Endodermal cell (in vitro differentiated cells): ENCODE data around the gene ATP6V0D1. TPM values are rescaled to one million over a fixed set of nuclear protein-coding genes. Genes with fewer than 3 reads are reported as not detected.

Experiments used
- DNase-seq: peaks from one replicate; pipeline ENCODE4 v3.0.0-alpha.2; 2017
- H3K27ac ChIP-seq: 2 replicates; pipeline ENCODE4 v1.5.1; 2013; ENCODE audit warnings: mild to moderate bottlenecking, low read depth, low read length, moderate library complexity
- H3K27me3 ChIP-seq: 2 replicates; pipeline ENCODE4 v1.6.1; 2013; ENCODE audit warnings: mild to moderate bottlenecking, low read length, moderate library complexity; ENCODE audit not compliant: insufficient read depth, control insufficient read depth, poor library complexity, severe bottlenecking
- H3K36me3 ChIP-seq: 2 replicates; pipeline ENCODE4 v1.7.0; 2013; ENCODE audit warnings: mild to moderate bottlenecking, low read length, moderate library complexity; ENCODE audit not compliant: control insufficient read depth, insufficient read depth
- H3K4me1 ChIP-seq: one replicate; pipeline ENCODE4 v1.7.0; 2013; ENCODE audit warnings: low read length; ENCODE audit not compliant: control insufficient read depth, insufficient read depth
- H3K4me3 ChIP-seq: 2 replicates; pipeline ENCODE4 v1.5.1; 2013; ENCODE audit warnings: mild to moderate bottlenecking, low read length, moderate library complexity
- H3K9ac ChIP-seq: 2 replicates; pipeline ENCODE4 v1.6.1; 2013; ENCODE audit warnings: mild to moderate bottlenecking, low read length, moderate library complexity; ENCODE audit not compliant: poor library complexity, severe bottlenecking; ENCODE audit errors: extremely low read depth
- H3K9me3 ChIP-seq: 2 replicates; pipeline ENCODE4 v1.6.1; 2013; ENCODE audit warnings: mild to moderate bottlenecking, low read length, moderate library complexity; ENCODE audit not compliant: control insufficient read depth
- H3K27ac Mint-ChIP-seq: 2 replicates; pipeline ENCODE4 v1.8.0; 2020; ENCODE audit warnings: mixed read lengths
- H3K27me3 Mint-ChIP-seq: 2 replicates; pipeline ENCODE4 v1.8.0; 2021; ENCODE audit warnings: mild to moderate bottlenecking, mixed read lengths; ENCODE audit not compliant: insufficient read depth
- H3K36me3 Mint-ChIP-seq: 2 replicates; pipeline ENCODE4 v1.8.0; 2020; ENCODE audit warnings: low read depth, mixed read lengths
- H3K4me1 Mint-ChIP-seq: 2 replicates; pipeline ENCODE4 v1.8.0; 2020; ENCODE audit warnings: mixed read lengths
- H3K4me3 Mint-ChIP-seq: 2 replicates; pipeline ENCODE4 v1.8.0; 2020; ENCODE audit warnings: mild to moderate bottlenecking, moderate library complexity, mixed read lengths
- H3K9me3 Mint-ChIP-seq: 2 replicates; pipeline ENCODE4 v1.8.0; 2020; ENCODE audit warnings: mild to moderate bottlenecking, mixed read lengths
- WGBS, 2 experiments: methylation state at CpG; one replicate each; pipeline versions ENCODE4 v1.1.5 to v1.1.7; 2013; ENCODE audit warnings: missing lambda C conversion rate in 2 of 2, mixed read lengths in 1 of 2; ENCODE audit not compliant: insufficient coverage in 1 of 2, insufficient read length in 1 of 2; 5-methylcytosine and 5-hydroxymethylcytosine counted together
- total RNA-seq, 2 donors: library from RNA; stranded (reverse); fragmentation: NEBNext Ultra II Directional in 1 of 2; extraction: Animal tissue kit (Norgen Biotek cat#: 25700) in 1 of 2; gene quantifications; 2 replicates in 1 of 2; 3 replicates in 1 of 2; pipeline ENCODE4 v1.2.1, GENCODE V29; 2021
- TF ChIP-seq, protein P1 (sequence below): fragments of 200-600 bp; sonication (generic); conservative IDR thresholded peaks from 2 replicates; pipeline ENCODE4 v1.5.0; 2021; ENCODE audit warnings: antibody characterized with exemption, mild to moderate bottlenecking

The ATP6V0D1 gene
- total RNA-seq, 2 donors from 2014 or later, result 56.0 to 58.3 TPM

DNA sequence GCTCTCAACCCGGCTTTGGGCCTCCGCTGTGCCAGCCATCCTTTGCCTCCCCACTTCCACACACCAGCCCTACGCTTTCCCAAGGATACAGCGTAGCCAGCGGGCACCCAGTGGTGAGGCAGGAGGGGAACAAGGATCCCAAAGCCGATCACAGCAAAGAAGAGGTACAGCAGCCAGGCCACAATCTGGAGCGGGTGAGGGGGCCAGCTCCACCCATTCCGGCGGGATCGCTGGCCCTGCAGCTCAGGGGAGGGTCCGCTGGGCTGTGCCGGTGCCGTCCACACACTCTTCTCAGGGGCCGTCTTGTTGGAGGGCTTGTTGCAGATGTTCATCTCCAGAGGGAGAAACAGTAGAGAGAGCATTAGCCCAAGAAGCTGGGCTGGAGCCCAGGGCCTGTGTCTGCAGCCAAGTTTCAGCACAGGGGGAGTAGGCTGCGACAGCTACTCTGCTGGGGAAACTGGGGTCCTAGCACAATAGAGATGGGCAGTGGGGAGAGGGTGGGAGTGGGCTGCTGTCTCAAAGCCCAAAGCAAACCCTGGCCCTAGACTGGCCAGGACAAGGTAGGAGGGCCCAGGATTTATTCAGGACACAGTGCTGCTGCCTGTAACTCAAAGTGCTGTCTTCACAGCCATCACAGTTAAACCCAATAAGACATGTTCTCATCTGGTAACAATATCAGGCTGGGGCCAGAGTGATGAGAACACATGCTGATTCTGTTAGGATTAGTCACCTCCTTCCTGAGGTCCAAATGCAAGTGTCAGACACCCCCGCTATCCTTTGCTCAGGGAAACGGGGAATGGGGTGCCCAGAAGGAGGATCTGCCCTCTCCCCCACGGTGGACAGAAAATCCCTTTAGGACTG is 74.6 kb downstream of the ATP6V0D1 start:
- no peak overlapping the region for H3K4me3 Mint-ChIP-seq
- H3K27me3 Mint-ChIP-seq, result peaks cover 12% of the 10 kb centered on the region
- WGBS, 2 experiments, result 89 to 90% methylated on average over 4 to 18 of the region's 18 CpGs
- H3K27me3 ChIP-seq, result no peaks in the 10 kb centered on the region
- no peak overlapping the region for H3K27ac Mint-ChIP-seq
- H3K4me1 Mint-ChIP-seq, result peaks cover 19% of the 10 kb centered on the region
- H3K9me3 Mint-ChIP-seq, result no peaks in the 10 kb centered on the region
- H3K9ac ChIP-seq, result no peak overlapping the region
- no peaks in the 10 kb centered on the region for H3K36me3 Mint-ChIP-seq
- no peak for DNase-seq
- TF ChIP-seq, protein P1, sequence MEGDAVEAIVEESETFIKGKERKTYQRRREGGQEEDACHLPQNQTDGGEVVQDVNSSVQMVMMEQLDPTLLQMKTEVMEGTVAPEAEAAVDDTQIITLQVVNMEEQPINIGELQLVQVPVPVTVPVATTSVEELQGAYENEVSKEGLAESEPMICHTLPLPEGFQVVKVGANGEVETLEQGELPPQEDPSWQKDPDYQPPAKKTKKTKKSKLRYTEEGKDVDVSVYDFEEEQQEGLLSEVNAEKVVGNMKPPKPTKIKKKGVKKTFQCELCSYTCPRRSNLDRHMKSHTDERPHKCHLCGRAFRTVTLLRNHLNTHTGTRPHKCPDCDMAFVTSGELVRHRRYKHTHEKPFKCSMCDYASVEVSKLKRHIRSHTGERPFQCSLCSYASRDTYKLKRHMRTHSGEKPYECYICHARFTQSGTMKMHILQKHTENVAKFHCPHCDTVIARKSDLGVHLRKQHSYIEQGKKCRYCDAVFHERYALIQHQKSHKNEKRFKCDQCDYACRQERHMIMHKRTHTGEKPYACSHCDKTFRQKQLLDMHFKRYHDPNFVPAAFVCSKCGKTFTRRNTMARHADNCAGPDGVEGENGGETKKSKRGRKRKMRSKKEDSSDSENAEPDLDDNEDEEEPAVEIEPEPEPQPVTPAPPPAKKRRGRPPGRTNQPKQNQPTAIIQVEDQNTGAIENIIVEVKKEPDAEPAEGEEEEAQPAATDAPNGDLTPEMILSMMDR, result no peak
- peaks cover 6% of the 10 kb centered on the region for H3K4me1 ChIP-seq
- H3K36me3 ChIP-seq, result no peaks in the 10 kb centered on the region
- H3K9me3 ChIP-seq, result no peaks in the 10 kb centered on the region
- no peak overlapping the region for H3K4me3 ChIP-seq
- H3K27ac ChIP-seq, result peak overlapping the region; percentile 5

GRCh38 chr16:67405336-67405735 is 75.6 kb downstream of the ATP6V0D1 start:
- H3K27me3 Mint-ChIP-seq, result peaks cover 14% of the 10 kb centered on the region
- Histone ChIP-seq H3K27me3 (no peaks in the 10 kb centered on the region), H3K36me3 (no peaks in the 10 kb centered on the region), H3K4me1 (peaks cover 6% of the 10 kb centered on the region), H3K4me3 (no peak overlapping the region), H3K9me3 (no peaks in the 10 kb centered on the region), H3K9ac (no peak overlapping the region), H3K27ac (no peak overlapping the region)
- H3K4me3 Mint-ChIP-seq, result no peak overlapping the region
- 91 to 100% methylated on average over 3 to 8 of the region's 8 CpGs for WGBS, 2 experiments
- no peaks in the 10 kb centered on the region for H3K36me3 Mint-ChIP-seq
- no peaks in the 10 kb centered on the region for H3K9me3 Mint-ChIP-seq
- no peak for DNase-seq
- H3K4me1 Mint-ChIP-seq, result peaks cover 19% of the 10 kb centered on the region
- H3K27ac Mint-ChIP-seq, result peak overlapping the region; percentile 39
- TF ChIP-seq, protein P1, result no peak

DNA sequence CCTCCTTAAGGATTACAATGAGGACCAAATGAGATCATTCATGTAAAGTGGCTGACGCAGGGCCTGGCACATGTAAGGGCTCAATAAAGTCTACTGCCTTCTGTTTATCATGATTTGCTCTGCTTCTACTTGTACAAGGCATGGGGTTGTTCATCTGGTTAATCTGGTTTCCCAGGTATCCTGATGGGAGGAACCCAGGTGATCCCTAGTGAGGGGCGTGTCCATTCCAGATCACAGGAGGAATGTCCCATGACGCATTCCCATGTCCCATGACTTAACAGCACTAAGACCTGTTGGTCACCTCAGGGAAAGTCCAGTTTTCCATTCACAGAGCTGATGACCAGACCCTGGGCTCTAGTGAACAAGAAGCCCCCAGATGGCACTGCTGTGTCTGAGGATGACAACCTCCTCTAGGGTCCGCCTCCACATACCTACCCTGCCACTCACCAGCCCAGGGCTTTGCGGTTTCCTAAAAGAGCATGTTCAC is 76.2 kb downstream of the ATP6V0D1 start:
- Histone ChIP-seq H3K9ac (no peak overlapping the region), H3K27ac (no peak overlapping the region), H3K27me3 (no peaks in the 10 kb centered on the region), H3K9me3 (no peaks in the 10 kb centered on the region), H3K36me3 (no peaks in the 10 kb centered on the region), H3K4me3 (no peak overlapping the region), H3K4me1 (peaks cover 6% of the 10 kb centered on the region)
- Mint-ChIP-seq H3K27me3 (peaks cover 14% of the 10 kb centered on the region), H3K4me3 (no peak overlapping the region), H3K27ac (peak overlapping the region; percentile 39), H3K4me1 (peaks cover 19% of the 10 kb centered on the region), H3K9me3 (no peaks in the 10 kb centered on the region), H3K36me3 (no peaks in the 10 kb centered on the region)
- 93 to 100% methylated on average over 3 to 5 of the region's 5 CpGs for WGBS, 2 experiments
- TF ChIP-seq, protein P1, result no peak
- no peak for DNase-seq
